LoVo (cell line): ENCODE results near the gene ILKAP.

ENCODE experiments used
- DNase-seq: peaks from one replicate; pipeline ENCODE4 v3.0.0-alpha.2; 2016; ENCODE audit warnings: low spot score

Gene ILKAP

GRCh38 chr2:238236571-238236970 is 33.1 kb upstream of the ILKAP start:
- DNase-seq = no peak

GRCh38 chr2:238235856-238236255 is 32.4 kb upstream of the ILKAP start:
- DNase-seq = no peak

- DNase-seq = peak; percentile 18
Observed at GRCh38 chr2:238235331-238235732, 31.8 kb upstream of the ILKAP start.

- no peak for DNase-seq
Observed at GRCh38 chr2:238233625-238234024, 30.1 kb upstream of the ILKAP start.

GRCh38 chr2:238231809-238232208 is 28.3 kb upstream of the ILKAP start:
- no peak for DNase-seq

- no peak for DNase-seq
Observed at GRCh38 chr2:238231251-238231793, 27.8 kb upstream of the ILKAP start.

- DNase-seq = no peak
Observed at GRCh38 chr2:238230699-238231098, 27.2 kb upstream of the ILKAP start.

GRCh38 chr2:238228700-238229099 is 25.2 kb upstream of the ILKAP start:
- no peak for DNase-seq

GRCh38 chr2:238227587-238228032 is 24.1 kb upstream of the ILKAP start:
- DNase-seq = no peak

- no peak for DNase-seq
Observed at GRCh38 chr2:238226698-238227586, 23.4 kb upstream of the ILKAP start.

- no peak for DNase-seq
Observed at GRCh38 chr2:238225911-238226697, 22.6 kb upstream of the ILKAP start.

GRCh38 chr2:238225121-238225520 is 21.6 kb upstream of the ILKAP start:
- no peak for DNase-seq

- DNase-seq = no peak
Observed at GRCh38 chr2:238224356-238225035, 21.0 kb upstream of the ILKAP start.

- DNase-seq = no peak
Observed at GRCh38 chr2:238220892-238221521, 17.5 kb upstream of the ILKAP start.

GRCh38 chr2:238220274-238220891 is 16.9 kb upstream of the ILKAP start:
- DNase-seq = no peak

- DNase-seq = no peak
Observed at GRCh38 chr2:238216651-238217184, 13.2 kb upstream of the ILKAP start.

GRCh38 chr2:238207006-238207405 is 3.5 kb upstream of the ILKAP start:
- no peak for DNase-seq

- DNase-seq = no peak
Observed at GRCh38 chr2:238203973-238204683, 633 bp upstream of the ILKAP start.

GRCh38 chr2:238202326-238203093 is 985 bp downstream of the ILKAP start:
- DNase-seq = no peak

GRCh38 chr2:238190445-238190844 is 13.1 kb downstream of the ILKAP start:
- DNase-seq = no peak
